IgD-negative memory B cell (primary cell): ENCODE measurements around the gene MTFP1. TPM values are rescaled to one million over a fixed set of nuclear protein-coding genes. Genes with fewer than 3 reads are reported as not detected.

Experiments
- H3K27ac Mint-ChIP-seq, 3 donors: one replicate each; pipeline ENCODE4 v1.8.0; 2020 to 2022; ENCODE audit warnings: mild to moderate bottlenecking in 3 of 3, mixed read lengths in 3 of 3, moderate library complexity in 1 of 3
- H3K27me3 Mint-ChIP-seq: one replicate; pipeline ENCODE4 v1.8.0; 2021; ENCODE audit warnings: mixed read lengths
- H3K36me3 Mint-ChIP-seq: one replicate; pipeline ENCODE4 v1.8.0; 2020; ENCODE audit warnings: mild to moderate bottlenecking, mixed read lengths
- H3K4me1 Mint-ChIP-seq, 3 donors: one replicate each; pipeline ENCODE4 v1.8.0; 2020 to 2022; ENCODE audit warnings: mixed read lengths in 3 of 3, mild to moderate bottlenecking in 1 of 3
- H3K4me3 Mint-ChIP-seq, 4 donors: one replicate each; pipeline ENCODE4 v1.8.0; 2020 to 2022; ENCODE audit warnings: mild to moderate bottlenecking in 4 of 4, mixed read lengths in 4 of 4, moderate library complexity in 3 of 4
- H3K9me3 Mint-ChIP-seq, 3 donors: one replicate each; pipeline ENCODE4 v1.8.0; 2020 to 2021; ENCODE audit warnings: mixed read lengths in 3 of 3, mild to moderate bottlenecking in 1 of 3
- polyA plus RNA-seq: library from polyadenylated mRNA; unstranded; fragments of 300-500 nt; fragmentation: Illumina TruSeq; gene quantifications from one replicate; pipeline ENCODE4 v1.2.3, GENCODE V29; 2021

MTFP1 gene
- polyA plus RNA-seq, 1 donor from 2014 or later = 27.8 TPM

DNA sequence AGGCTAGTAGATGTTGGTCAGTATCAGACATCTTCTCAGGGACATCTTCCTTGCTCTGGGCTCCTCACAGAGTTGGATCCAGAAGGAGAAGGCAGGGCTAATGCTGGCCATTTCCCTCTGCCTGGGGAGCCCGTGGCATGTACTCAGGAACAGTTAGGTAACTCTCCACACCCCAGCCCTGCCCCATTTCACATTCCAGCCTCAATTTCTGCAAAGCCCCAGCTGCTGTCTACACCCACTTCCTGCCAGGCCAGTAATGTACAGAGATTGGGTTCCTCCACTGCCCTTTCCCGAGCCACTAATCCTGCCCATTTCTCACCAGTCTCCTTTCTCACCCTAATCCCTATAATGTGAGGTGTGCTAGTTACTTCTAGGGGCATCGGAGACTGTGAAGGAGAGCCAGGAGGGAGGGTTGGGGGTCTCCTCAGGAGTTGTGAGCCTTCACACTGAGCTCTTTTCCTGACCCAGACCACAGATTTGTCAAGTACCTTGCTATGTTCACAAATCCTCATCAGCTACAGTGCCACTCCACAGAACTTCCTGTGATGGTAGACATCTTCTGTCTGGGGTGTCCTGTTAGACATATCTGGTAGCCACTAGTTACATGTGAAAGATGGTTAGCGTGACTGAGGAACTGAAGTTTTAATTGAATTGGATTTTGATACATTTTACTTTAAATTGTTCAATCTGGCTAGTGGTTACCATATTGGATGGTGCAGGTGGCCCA, 47.6 kb downstream of the MTFP1 start:
- H3K27me3 Mint-ChIP-seq = peaks cover 18% of the 10 kb centered on the region
- H3K4me3 Mint-ChIP-seq = no peak overlapping the region
- H3K27ac Mint-ChIP-seq = peak overlapping the region in 1 of 3 donors; percentile 20

GRCh38 chr22:30474121-30474520, 48.6 kb downstream of the MTFP1 start:
- Mint-ChIP-seq H3K27me3 (peaks cover 13% of the 10 kb centered on the region), H3K4me3 (no peak overlapping the region), H3K4me1 (no peaks in the 10 kb centered on the region), H3K36me3 (no peaks in the 10 kb centered on the region), H3K27ac (peak overlapping the region in 1 of 3 donors; percentile 20), H3K9me3 (peaks cover 0 to 4% (median 0%) of the 10 kb centered on the region in 3 donors)

More for the DNA sequence above, 47.6 kb downstream of the MTFP1 start:
- peaks cover 0 to 4% (median 0%) of the 10 kb centered on the region in 3 donors for H3K9me3 Mint-ChIP-seq
- no peaks in the 10 kb centered on the region for H3K4me1 Mint-ChIP-seq
- H3K36me3 Mint-ChIP-seq = no peaks in the 10 kb centered on the region

- no peaks in the 10 kb centered on the region for H3K4me1 Mint-ChIP-seq
- H3K27ac Mint-ChIP-seq = no peak overlapping the region
- H3K36me3 Mint-ChIP-seq = no peaks in the 10 kb centered on the region
- H3K27me3 Mint-ChIP-seq = peaks cover 11% of the 10 kb centered on the region
- H3K4me3 Mint-ChIP-seq = no peak overlapping the region
- H3K9me3 Mint-ChIP-seq = peaks cover 0 to 4% (median 0%) of the 10 kb centered on the region in 3 donors
Measured at GRCh38 chr22:30474683-30475424, 49.3 kb downstream of the MTFP1 start.

Other genes starting within 250 kb of the MTFP1 start
- not detected for gene LIF, start 179.0 kb upstream of the MTFP1 start, polyA plus RNA-seq
- gene OSM, start 158.9 kb upstream of the MTFP1 start, polyA plus RNA-seq = 0.79 TPM
- gene CASTOR1, start 136.3 kb upstream of the MTFP1 start, polyA plus RNA-seq = 15.7 TPM
- 44.0 TPM for gene TBC1D10A, start 98.8 kb upstream of the MTFP1 start, polyA plus RNA-seq
- gene SF3A1, start 68.9 kb upstream of the MTFP1 start, polyA plus RNA-seq = 120 TPM
- gene CCDC157, start 68.8 kb upstream of the MTFP1 start, polyA plus RNA-seq = 1.6 TPM
- gene RNF215, start 38.4 kb upstream of the MTFP1 start, polyA plus RNA-seq = 0.20 TPM
- 1.1 TPM for gene SEC14L2, start 28.8 kb upstream of the MTFP1 start, polyA plus RNA-seq
- not detected for gene SEC14L3, start 46.2 kb downstream of the MTFP1 start, polyA plus RNA-seq
- gene SEC14L4, start 79.9 kb downstream of the MTFP1 start, polyA plus RNA-seq = not detected
- not detected for gene SEC14L6, start 121.0 kb downstream of the MTFP1 start, polyA plus RNA-seq
- not detected for gene GAL3ST1, start 148.9 kb downstream of the MTFP1 start, polyA plus RNA-seq
- gene PES1, start 166.1 kb downstream of the MTFP1 start, polyA plus RNA-seq = 36.3 TPM
- gene TCN2, start 181.4 kb downstream of the MTFP1 start, polyA plus RNA-seq = 0.48 TPM
- 1.5 TPM for gene SLC35E4, start 210.0 kb downstream of the MTFP1 start, polyA plus RNA-seq
- gene DUSP18, start 242.1 kb downstream of the MTFP1 start, polyA plus RNA-seq = 11.4 TPM